Glutamatergic neuron (in vitro differentiated cells): Measurements from ENCODE around the gene MORF4L1. TPM values are rescaled to one million over a fixed set of nuclear protein-coding genes. Genes with fewer than 3 reads are reported as not detected.

Source experiments
- DNase-seq: peaks from one replicate; pipeline ENCODE4 v3.0.0; 2022
- H3K27ac Mint-ChIP-seq: one replicate; pipeline ENCODE4 v1.8.0; 2020; ENCODE audit warnings: mild to moderate bottlenecking, mixed read lengths, inconsistent platforms; ENCODE audit not compliant: unreplicated experiment
- H3K27me3 Mint-ChIP-seq: one replicate; pipeline ENCODE4 v1.8.0; 2020; ENCODE audit warnings: mild to moderate bottlenecking, moderate library complexity, mixed read lengths, inconsistent platforms; ENCODE audit not compliant: unreplicated experiment
- H3K36me3 Mint-ChIP-seq: one replicate; pipeline ENCODE4 v1.8.0; 2020; ENCODE audit warnings: mild to moderate bottlenecking, mixed read lengths, inconsistent platforms; ENCODE audit not compliant: unreplicated experiment
- H3K4me1 Mint-ChIP-seq: one replicate; pipeline ENCODE4 v1.8.0; 2020; ENCODE audit warnings: mild to moderate bottlenecking, low read depth, mixed read lengths, inconsistent platforms; ENCODE audit not compliant: unreplicated experiment
- H3K4me3 Mint-ChIP-seq: one replicate; pipeline ENCODE4 v1.8.0; 2020; ENCODE audit warnings: mild to moderate bottlenecking, mixed read lengths, inconsistent platforms; ENCODE audit not compliant: unreplicated experiment
- H3K9me3 Mint-ChIP-seq: one replicate; pipeline ENCODE4 v1.8.0; 2020; ENCODE audit warnings: mild to moderate bottlenecking, moderate library complexity, mixed read lengths, inconsistent platforms; ENCODE audit not compliant: unreplicated experiment
- total RNA-seq: library from RNA; stranded (reverse); fragmentation: NEBNext Ultra II Directional; extraction: Animal tissue kit (Norgen Biotek cat#: 25700); gene quantifications from one replicate; pipeline ENCODE4 v1.2.1, GENCODE V29; 2021; ENCODE audit not compliant: unreplicated experiment
- TF ChIP-seq, protein P1 (sequence below): fragments of 200-600 bp; sonication (generic); IDR thresholded peaks from one replicate; pipeline ENCODE4 v1.5.0; 2021; ENCODE audit not compliant: partially characterized antibody, unreplicated experiment

Gene MORF4L1
- total RNA-seq, 1 donor from 2014 or later: 379 TPM

DNA sequence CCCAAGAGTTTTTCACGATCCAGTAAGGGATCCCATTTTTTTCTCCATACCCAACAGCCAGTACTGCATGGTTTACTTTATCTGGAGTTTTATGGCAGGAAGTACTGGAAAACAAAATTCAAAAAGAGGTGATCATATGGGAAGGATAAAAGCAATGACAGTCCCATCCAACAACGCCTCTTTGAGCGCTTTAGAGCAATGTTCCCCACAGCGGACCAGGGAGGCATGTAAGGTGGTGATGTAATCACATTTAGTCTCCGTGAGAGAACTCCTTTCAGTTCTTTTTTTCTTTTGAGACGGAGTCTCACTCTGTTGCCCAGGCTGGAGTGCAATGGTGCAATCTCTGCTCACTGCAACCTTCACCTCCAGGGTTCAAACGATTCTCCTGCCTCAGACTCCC lies 50.3 kb downstream of the MORF4L1 start:
- H3K27ac Mint-ChIP-seq: no peak overlapping the region
- no peaks in the 10 kb centered on the region for H3K4me1 Mint-ChIP-seq
- TF ChIP-seq, protein P1, sequence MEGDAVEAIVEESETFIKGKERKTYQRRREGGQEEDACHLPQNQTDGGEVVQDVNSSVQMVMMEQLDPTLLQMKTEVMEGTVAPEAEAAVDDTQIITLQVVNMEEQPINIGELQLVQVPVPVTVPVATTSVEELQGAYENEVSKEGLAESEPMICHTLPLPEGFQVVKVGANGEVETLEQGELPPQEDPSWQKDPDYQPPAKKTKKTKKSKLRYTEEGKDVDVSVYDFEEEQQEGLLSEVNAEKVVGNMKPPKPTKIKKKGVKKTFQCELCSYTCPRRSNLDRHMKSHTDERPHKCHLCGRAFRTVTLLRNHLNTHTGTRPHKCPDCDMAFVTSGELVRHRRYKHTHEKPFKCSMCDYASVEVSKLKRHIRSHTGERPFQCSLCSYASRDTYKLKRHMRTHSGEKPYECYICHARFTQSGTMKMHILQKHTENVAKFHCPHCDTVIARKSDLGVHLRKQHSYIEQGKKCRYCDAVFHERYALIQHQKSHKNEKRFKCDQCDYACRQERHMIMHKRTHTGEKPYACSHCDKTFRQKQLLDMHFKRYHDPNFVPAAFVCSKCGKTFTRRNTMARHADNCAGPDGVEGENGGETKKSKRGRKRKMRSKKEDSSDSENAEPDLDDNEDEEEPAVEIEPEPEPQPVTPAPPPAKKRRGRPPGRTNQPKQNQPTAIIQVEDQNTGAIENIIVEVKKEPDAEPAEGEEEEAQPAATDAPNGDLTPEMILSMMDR: no peak
- H3K9me3 Mint-ChIP-seq: peaks cover 4% of the 10 kb centered on the region
- peaks cover 6% of the 10 kb centered on the region for H3K27me3 Mint-ChIP-seq
- DNase-seq: no peak
- H3K36me3 Mint-ChIP-seq: peaks cover 7% of the 10 kb centered on the region
- no peak overlapping the region for H3K4me3 Mint-ChIP-seq

GRCh38 chr15:78923480-78924360 lies 51.0 kb downstream of the MORF4L1 start:
- no peak for DNase-seq
- no peak overlapping the region for H3K27ac Mint-ChIP-seq
- no peak overlapping the region for H3K4me3 Mint-ChIP-seq
- peaks cover 10% of the 10 kb centered on the region for H3K27me3 Mint-ChIP-seq
- H3K4me1 Mint-ChIP-seq: no peaks in the 10 kb centered on the region
- TF ChIP-seq, protein P1: no peak
- H3K36me3 Mint-ChIP-seq: peaks cover 7% of the 10 kb centered on the region
- H3K9me3 Mint-ChIP-seq: peaks cover 4% of the 10 kb centered on the region

DNA sequence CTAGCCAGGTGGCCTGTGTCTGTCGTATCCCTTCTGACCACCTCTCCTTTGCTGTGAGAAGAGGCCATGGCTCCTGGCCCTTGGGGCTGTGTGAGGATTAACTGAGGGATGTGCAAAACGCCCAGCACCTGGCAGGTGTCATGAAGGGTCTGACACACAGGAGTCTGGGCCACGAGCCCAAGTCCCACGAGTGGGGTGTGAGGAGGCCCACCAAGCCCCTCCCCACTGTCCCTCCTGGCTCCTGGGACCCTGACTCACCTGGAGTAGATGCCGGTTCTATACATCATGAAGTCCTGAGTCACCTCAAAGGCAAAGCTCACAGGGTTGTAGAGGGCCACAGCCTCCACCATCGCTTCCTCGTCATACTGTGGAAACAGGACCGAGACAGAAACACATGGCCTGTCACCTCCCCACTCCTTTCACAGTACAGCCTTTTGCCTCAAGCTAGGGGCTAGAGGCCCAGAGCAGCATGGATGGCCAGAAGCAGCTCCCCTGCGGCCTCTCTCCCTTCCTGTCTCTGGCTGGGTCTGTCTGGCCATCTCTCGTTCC lies 52.5 kb downstream of the MORF4L1 start:
- no peaks in the 10 kb centered on the region for H3K4me1 Mint-ChIP-seq
- peaks cover 4% of the 10 kb centered on the region for H3K9me3 Mint-ChIP-seq
- H3K27me3 Mint-ChIP-seq: peaks cover 10% of the 10 kb centered on the region
- DNase-seq: no peak
- H3K36me3 Mint-ChIP-seq: peaks cover 7% of the 10 kb centered on the region
- TF ChIP-seq, protein P1: no peak
- no peak overlapping the region for H3K27ac Mint-ChIP-seq
- no peak overlapping the region for H3K4me3 Mint-ChIP-seq

- Mint-ChIP-seq H3K9me3 (peaks cover 4% of the 10 kb centered on the region), H3K36me3 (peaks cover 7% of the 10 kb centered on the region), H3K27me3 (peaks cover 11% of the 10 kb centered on the region), H3K4me1 (no peaks in the 10 kb centered on the region), H3K27ac (no peak overlapping the region), H3K4me3 (no peak overlapping the region)
- TF ChIP-seq, protein P1: no peak
- DNase-seq: no peak
Measured at GRCh38 chr15:78925956-78926743, 53.5 kb downstream of the MORF4L1 start.
